ENCODE data around the gene RAPGEF2.
"Not testable (repeated sequence)": the region's sequence is repeated elsewhere in the genome, so short reads cannot be mapped to it uniquely, and the experiment has no call there.

RAPGEF2 gene

GRCh38 chr4:159284733-159285132 is 181.9 kb downstream of the RAPGEF2 start:
- no peak for DNase-seq

GRCh38 chr4:159287767-159288166 is 184.9 kb downstream of the RAPGEF2 start:
- DNase-seq = no peak

- no peak for DNase-seq
These were observed 186.8 kb downstream of the RAPGEF2 start for GRCh38 chr4:159289682-159290081.

DNA sequence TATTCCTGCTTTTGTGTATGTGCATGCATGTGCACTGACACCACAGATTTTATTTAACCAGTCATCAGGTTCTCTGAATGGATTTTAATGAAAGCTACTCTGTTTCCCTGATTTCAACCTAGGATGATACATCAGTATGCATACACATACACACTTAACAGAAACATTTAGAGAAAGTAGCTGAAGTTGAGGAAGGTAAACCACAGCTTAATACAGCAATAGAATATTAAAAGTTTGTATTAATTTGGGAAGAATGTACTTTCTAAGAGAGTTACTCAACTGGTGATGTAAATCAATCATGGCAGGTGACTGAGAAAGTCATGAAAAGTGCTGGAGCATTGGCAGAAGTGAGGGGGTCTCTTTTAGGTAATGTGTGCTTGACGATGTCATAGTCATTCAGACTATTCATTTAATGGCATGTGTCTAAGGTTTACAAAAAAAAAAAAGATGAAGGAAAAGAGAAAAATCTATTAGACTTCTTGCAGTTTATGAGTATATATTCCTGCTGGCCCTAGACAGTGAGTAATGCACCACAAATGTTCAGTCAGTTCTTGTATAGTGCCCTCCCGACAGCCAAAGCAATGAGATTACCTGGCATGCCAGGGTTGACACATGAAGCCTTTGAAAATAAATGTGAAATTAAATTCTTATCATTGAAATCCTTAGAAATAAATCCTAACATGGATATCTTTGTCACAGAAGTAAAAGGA is 187.6 kb downstream of the RAPGEF2 start:
- DNase-seq = no peak

GRCh38 chr4:159291176-159291575 is 188.3 kb downstream of the RAPGEF2 start:
- no peak for DNase-seq

GRCh38 chr4:159292137-159292896 is 189.4 kb downstream of the RAPGEF2 start:
- DNase-seq = no peak

GRCh38 chr4:159293811-159294515 is 191.1 kb downstream of the RAPGEF2 start:
- DNase-seq = no peak

- no peak for DNase-seq
These were observed 193.2 kb downstream of the RAPGEF2 start for GRCh38 chr4:159296061-159296460.

- no peak for DNase-seq
These were observed 194.2 kb downstream of the RAPGEF2 start for GRCh38 chr4:159297091-159297490.

GRCh38 chr4:159298502-159298901 is 195.6 kb downstream of the RAPGEF2 start:
- no peak for DNase-seq

- DNase-seq = no peak
These were observed 200.6 kb downstream of the RAPGEF2 start for GRCh38 chr4:159303435-159303834.

- no peak for DNase-seq
These were observed 202.2 kb downstream of the RAPGEF2 start for GRCh38 chr4:159305129-159305528.

DNA sequence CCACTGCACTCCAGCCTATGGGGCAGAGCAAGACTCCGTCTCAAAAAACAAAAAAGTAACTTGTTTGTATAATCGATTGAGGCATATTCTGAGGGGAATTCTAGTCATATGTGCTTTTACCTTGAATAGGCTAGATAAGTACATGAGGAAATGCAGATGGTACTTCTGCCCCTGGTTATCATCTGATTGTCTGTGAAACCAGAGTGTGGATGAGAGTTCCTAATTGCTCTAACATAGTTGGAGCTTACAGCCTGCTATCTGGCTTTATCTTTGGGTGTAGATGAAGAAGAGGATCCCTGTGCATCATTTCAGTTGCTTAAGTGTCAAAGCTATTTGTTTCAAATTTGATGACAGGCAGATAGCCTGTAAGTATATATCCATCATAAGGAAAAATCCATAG is 205.1 kb downstream of the RAPGEF2 start:
- no peak for DNase-seq

DNA sequence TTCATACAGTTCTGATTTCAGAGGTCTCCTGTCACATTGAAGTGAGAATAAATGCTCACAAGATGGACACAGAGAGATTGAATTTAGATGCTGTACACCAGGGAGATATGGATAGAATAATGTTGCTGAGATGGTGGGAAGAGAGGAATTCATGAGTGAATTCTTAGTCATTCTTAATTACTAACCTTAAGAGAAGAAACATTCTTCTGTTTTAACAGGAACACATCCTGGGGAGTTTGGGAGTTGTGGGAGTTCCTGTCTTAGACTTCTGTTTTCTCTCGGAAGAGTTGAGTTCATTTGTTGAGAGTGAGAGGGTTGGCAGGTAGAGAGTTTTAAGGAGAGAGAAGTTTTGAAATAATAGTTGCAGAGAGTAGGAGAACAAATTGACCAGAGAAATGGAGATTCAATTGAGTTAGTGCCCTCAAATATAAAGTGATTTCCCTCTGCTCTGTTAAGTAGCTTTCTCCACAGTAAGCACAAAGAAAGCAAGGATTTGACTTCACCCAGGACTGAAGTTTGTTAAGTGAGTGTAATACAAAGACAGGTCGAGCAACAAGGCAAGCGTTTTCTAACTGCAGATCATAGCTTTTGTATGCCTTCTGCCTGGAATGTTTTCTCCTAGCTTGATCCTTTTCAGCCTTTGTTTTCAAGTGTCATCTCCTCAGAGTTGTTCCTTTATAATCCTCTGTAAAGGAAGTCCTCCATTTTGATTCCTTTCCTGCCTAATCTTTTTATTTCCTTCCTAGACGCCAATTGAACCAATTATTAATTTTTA is 205.9 kb downstream of the RAPGEF2 start:
- DNase-seq = no peak

DNA sequence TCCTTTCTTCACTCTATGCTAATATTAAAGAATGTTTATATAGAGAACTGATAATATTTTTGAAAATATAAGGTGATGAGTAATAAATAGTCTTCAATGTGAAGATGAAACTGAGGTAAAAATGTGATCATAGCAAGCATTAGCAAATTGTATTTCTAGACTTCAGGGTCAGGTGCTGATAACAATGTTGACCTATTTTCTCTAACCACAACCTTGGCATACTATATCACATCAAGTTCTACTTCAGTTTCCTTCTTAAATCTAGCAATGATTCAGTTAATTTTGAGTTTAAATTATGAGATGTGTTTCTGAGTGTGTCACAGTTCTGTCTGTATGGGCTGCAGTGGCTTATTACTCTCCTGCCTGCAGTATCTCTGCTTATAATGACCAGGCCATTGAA is 209.4 kb downstream of the RAPGEF2 start:
- no peak for DNase-seq

DNA sequence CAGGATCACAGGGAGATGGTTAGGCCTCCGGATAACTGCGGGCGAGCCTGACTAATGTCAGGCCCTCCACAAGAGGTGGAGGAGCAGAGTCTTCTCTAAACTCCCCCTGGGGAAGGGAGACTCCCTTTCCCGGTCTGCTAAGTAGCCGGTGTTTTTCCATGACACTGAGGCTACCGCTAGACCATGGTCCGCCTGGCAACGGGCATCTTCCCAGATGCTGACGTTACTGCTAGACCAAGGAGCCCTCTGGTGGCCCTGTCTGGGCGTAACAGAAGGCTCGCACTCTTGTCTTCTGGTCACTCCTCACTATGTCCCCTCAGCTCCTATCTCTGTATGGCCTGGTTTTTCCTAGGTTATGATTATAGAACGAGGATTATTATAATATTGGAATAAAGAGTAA is 213.0 kb downstream of the RAPGEF2 start:
- not testable (repeated sequence) for DNase-seq

DNA sequence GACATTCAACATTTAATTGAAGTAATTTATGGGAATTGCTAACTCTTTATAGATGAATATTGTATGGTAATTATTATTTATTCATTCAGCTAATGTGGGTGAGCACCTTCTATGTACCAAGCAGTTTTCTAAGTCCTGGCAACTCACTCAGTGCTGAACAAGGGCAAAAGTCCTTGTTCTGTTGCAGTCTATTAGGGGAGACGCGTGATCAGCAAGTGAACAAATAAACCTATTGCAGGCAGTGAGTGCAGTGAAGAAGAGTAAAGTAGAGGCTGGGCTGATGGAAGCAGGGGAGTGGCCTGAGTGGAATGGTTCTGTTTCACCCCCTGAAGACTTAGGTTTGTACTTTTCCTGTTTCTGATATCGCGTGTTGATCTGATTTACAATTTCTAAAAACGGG is 214.3 kb downstream of the RAPGEF2 start:
- no peak for DNase-seq

DNA sequence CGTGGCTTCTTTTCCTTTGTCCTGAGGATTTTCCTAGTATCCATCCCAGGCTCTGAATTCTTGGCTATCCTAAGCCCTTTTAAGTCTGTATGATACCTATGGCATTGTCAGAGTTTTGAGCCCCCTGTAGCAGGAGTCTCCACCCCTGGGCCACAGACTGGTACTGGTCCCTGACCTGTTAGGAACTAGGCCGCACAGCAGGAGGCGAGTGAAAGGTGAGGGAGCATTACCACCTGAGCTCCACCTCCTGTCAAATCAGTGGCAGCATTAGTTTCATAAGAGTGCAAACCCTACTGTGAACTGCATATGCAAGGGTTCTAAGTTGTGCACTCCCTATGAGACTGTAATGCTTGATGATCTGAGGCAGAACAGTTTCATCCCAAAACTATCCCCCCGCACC is 216.1 kb downstream of the RAPGEF2 start:
- no peak for DNase-seq

GRCh38 chr4:159326480-159326879 is 223.6 kb downstream of the RAPGEF2 start:
- DNase-seq = no peak

DNA sequence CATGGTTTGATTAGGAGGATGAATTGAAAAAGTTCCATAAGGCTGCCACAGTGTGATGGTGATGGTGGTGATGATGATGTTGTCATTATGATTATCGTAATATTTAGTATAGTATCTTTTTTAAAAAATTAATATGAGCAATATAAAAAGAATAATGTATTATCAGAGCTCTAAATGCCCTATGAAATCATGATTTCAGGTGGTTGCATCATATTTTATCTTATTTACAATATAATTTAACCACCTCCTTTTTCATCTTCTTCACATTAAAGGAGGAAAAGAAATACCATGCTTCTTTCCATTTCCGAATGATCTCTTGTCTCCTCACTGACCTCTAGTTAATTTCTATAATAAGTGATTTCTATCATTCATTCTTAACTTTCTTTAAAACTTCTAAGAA is 225.9 kb downstream of the RAPGEF2 start:
- no peak for DNase-seq

DNA sequence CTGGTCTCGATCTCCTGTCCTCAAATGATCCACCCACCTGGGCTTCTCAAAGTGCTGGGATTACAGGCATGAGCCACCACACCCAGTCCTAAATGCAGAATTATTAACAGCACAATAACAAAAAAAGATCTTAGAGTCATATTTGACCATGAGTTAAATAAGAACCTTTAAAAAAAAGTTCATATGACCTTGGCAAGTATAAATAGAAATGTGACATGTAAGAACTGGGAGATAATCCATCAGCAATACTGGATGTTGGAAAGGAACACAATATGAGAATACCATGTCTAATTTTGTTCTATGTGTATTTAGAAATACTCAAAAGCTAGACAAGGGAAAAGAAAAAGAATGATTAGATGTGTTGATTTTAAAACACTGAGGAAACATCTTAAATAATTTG is 231.6 kb downstream of the RAPGEF2 start:
- DNase-seq = no peak

DNA sequence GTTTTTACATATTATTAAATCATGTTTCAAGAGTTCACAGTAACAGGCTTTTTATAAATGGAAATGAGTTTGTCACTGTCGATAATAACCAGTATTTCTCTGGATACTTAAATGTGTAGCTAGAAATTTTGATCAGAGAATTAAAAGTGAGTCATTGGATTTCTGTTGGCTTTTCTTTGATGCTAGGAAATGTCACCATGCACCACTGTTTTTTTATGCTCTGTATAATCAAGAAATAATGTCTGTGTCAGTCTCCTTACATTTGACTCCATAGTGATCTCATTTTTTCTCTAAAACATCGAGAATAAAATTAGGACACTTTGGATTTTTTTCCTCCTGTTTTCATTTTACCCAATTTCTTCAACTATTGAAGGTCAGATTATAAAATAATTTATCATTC is 234.2 kb downstream of the RAPGEF2 start:
- DNase-seq = no peak

DNA sequence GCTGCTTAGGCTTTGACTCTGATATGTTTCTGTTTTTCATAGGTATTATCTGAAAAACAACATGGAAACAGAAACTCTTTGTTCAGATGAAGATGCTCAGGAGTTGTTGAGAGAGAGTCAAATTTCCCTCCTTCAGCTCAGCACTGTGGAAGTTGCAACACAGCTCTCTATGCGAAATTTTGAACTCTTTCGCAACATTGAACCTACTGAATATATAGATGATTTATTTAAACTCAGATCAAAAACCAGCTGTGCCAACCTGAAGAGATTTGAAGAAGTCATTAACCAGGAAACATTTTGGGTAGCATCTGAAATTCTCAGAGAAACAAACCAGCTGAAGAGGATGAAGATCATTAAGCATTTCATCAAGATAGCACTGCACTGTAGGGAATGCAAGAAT is 238.6 kb downstream of the RAPGEF2 start:
- no peak for DNase-seq
